H9 (cell line): ENCODE data around the gene RESP18. TPM values are rescaled to one million over a fixed set of nuclear protein-coding genes. Genes with fewer than 3 reads are reported as not detected.

Experiments used
- DNase-seq: peaks from one replicate; pipeline ENCODE4 v3.0.0-alpha.2; 2017
- H2AFZ ChIP-seq: one replicate; pipeline ENCODE4 v1.6.1; 2013; ENCODE audit warnings: mild to moderate bottlenecking, low read length, control low read depth, moderate library complexity
- H2AK5ac ChIP-seq: 2 replicates; pipeline ENCODE4 v1.6.1; 2013; ENCODE audit warnings: low read length, control low read depth, mixed read lengths; ENCODE audit not compliant: insufficient read length
- H2BK120ac ChIP-seq: one replicate; pipeline ENCODE4 v1.6.1; 2013; ENCODE audit warnings: low read depth, mild to moderate bottlenecking, low read length, control low read depth, inconsistent platforms; ENCODE audit not compliant: poor library complexity, severe bottlenecking
- H2BK12ac ChIP-seq: 2 replicates; pipeline ENCODE4 v1.6.1; 2013; ENCODE audit warnings: low read length, control low read depth, mixed read lengths, low read depth; ENCODE audit not compliant: insufficient read length
- H2BK15ac ChIP-seq: 2 replicates; pipeline ENCODE4 v1.6.1; 2013; ENCODE audit warnings: low read depth, low read length, control low read depth
- H2BK20ac ChIP-seq: one replicate; pipeline ENCODE4 v1.6.1; 2013; ENCODE audit warnings: low read depth, mild to moderate bottlenecking, low read length, control low read depth, inconsistent platforms; ENCODE audit not compliant: poor library complexity, severe bottlenecking
- H2BK5ac ChIP-seq: 2 replicates; pipeline ENCODE4 v1.6.1; 2013; ENCODE audit warnings: low read length, control low read depth, mixed read lengths; ENCODE audit not compliant: insufficient read length
- H3K14ac ChIP-seq: 2 replicates; pipeline ENCODE4 v1.6.1; 2013; ENCODE audit warnings: low read length, control low read depth; ENCODE audit not compliant: insufficient read depth
- H3K18ac ChIP-seq: 2 replicates; pipeline ENCODE4 v1.6.1; 2013; ENCODE audit warnings: low read depth, mild to moderate bottlenecking, mixed read lengths, low read length, control low read depth; ENCODE audit not compliant: insufficient read length
- H3K23ac ChIP-seq: 2 replicates; pipeline ENCODE4 v1.6.1; 2013; ENCODE audit warnings: low read length, control low read depth, mixed read lengths, low read depth; ENCODE audit not compliant: insufficient read length
- H3K23me2 ChIP-seq: 2 replicates; pipeline ENCODE4 v1.6.1; 2013; ENCODE audit warnings: low read depth, mild to moderate bottlenecking, mixed read lengths, low read length, control low read depth; ENCODE audit not compliant: insufficient read length, poor library complexity, severe bottlenecking
- H3K27ac ChIP-seq: 2 replicates; pipeline ENCODE4 v1.5.1; 2013; ENCODE audit warnings: low read length, control low read depth, mixed read lengths, low read depth; ENCODE audit not compliant: insufficient read length
- H3K27me3 ChIP-seq: 2 replicates; pipeline ENCODE4 v1.6.1; 2013; ENCODE audit warnings: low read length, control low read depth, inconsistent platforms; ENCODE audit not compliant: insufficient read depth
- H3K4ac ChIP-seq: 2 replicates; pipeline ENCODE4 v1.6.1; 2013; ENCODE audit warnings: low read depth, mild to moderate bottlenecking, control low read depth, inconsistent platforms, low read length, moderate library complexity
- H3K4me1 ChIP-seq: 2 replicates; pipeline ENCODE4 v1.6.1; 2013; ENCODE audit warnings: low read length, control low read depth, inconsistent platforms; ENCODE audit not compliant: insufficient read depth
- H3K4me2 ChIP-seq: 2 replicates; pipeline ENCODE4 v1.6.1; 2013; ENCODE audit warnings: low read length, control low read depth, mixed read lengths; ENCODE audit not compliant: insufficient read length, insufficient read depth
- H3K56ac ChIP-seq: 2 replicates; pipeline ENCODE4 v1.6.1; 2013; ENCODE audit warnings: low read depth, mild to moderate bottlenecking, mixed read lengths, low read length, control low read depth; ENCODE audit not compliant: insufficient read length
- H3K79me1 ChIP-seq: 2 replicates; pipeline ENCODE4 v1.6.1; 2013; ENCODE audit warnings: low read depth, mild to moderate bottlenecking, moderate library complexity, low read length, control low read depth, inconsistent platforms; ENCODE audit not compliant: insufficient read depth, poor library complexity, severe bottlenecking
- H3K79me2 ChIP-seq: 2 replicates; pipeline ENCODE4 v1.6.1; 2013; ENCODE audit warnings: low read length, control low read depth, inconsistent platforms; ENCODE audit not compliant: insufficient read depth
- H3K9ac ChIP-seq: 2 replicates; pipeline ENCODE4 v1.6.1; 2013; ENCODE audit warnings: low read length, control low read depth, mixed read lengths; ENCODE audit not compliant: insufficient read length; ENCODE audit errors: extremely low read depth
- H3K9me3 ChIP-seq: one replicate; pipeline ENCODE4 v1.6.1; 2013; ENCODE audit warnings: low read depth, low read length, inconsistent platforms; ENCODE audit not compliant: control insufficient read depth
- H3T11ph ChIP-seq: one replicate; pipeline ENCODE4 v1.6.1; 2013; ENCODE audit warnings: mild to moderate bottlenecking, low read length, control low read depth, inconsistent platforms
- H4K20me1 ChIP-seq: one replicate; pipeline ENCODE4 v1.6.1; 2013; ENCODE audit not compliant: control insufficient read depth, insufficient read length, insufficient read depth
- H4K5ac ChIP-seq: 2 replicates; pipeline ENCODE4 v1.6.1; 2013; ENCODE audit warnings: low read depth, mild to moderate bottlenecking, mixed read lengths, low read length, control low read depth; ENCODE audit not compliant: insufficient read length
- H4K8ac ChIP-seq: replicated peaks from 2 replicates; pipeline ENCODE4 v1.6.1; 2013; ENCODE audit warnings: low read length, control low read depth, mixed read lengths, low read depth; ENCODE audit not compliant: insufficient read length
- H4K91ac ChIP-seq: 2 replicates; pipeline ENCODE4 v1.6.1; 2013; ENCODE audit warnings: low read depth, mild to moderate bottlenecking, moderate library complexity, mixed read lengths, low read length, control low read depth; ENCODE audit not compliant: insufficient read length
- H3K27ac Mint-ChIP-seq, 3 experiments: 2 replicates in 2 of 3; 3 replicates in 1 of 3; pipeline ENCODE4 v1.8.0; 2020 to 2021; ENCODE audit warnings: mixed read lengths in 3 of 3, mild to moderate bottlenecking in 1 of 3, moderate library complexity in 1 of 3
- H3K27me3 Mint-ChIP-seq: 2 replicates; pipeline ENCODE4 v1.8.0; 2021; ENCODE audit warnings: low read depth, mild to moderate bottlenecking, moderate library complexity, mixed read lengths
- H3K36me3 Mint-ChIP-seq, 3 experiments: 2 replicates in 2 of 3; 3 replicates in 1 of 3; pipeline ENCODE4 v1.8.0; 2020 to 2021; ENCODE audit warnings: low read depth in 3 of 3, mixed read lengths in 3 of 3; ENCODE audit not compliant: insufficient read depth in 1 of 3
- H3K4me1 Mint-ChIP-seq, 2 experiments: 2 replicates each; pipeline ENCODE4 v1.8.0; 2020; ENCODE audit warnings: mixed read lengths in 2 of 2
- H3K4me3 Mint-ChIP-seq, 2 experiments: 2 replicates in 1 of 2; 3 replicates in 1 of 2; pipeline ENCODE4 v1.8.0; 2020 to 2021; ENCODE audit warnings: mild to moderate bottlenecking in 2 of 2, mixed read lengths in 2 of 2, moderate library complexity in 1 of 2
- H3K9me3 Mint-ChIP-seq, 2 experiments: 2 replicates in 1 of 2; 3 replicates in 1 of 2; pipeline ENCODE4 v1.8.0; 2020; ENCODE audit warnings: mild to moderate bottlenecking in 2 of 2, mixed read lengths in 2 of 2, moderate library complexity in 1 of 2
- WGBS: extraction: QIAGEN DNeasy Blood & Tissue Kit; methylation state at CpG from one replicate; pipeline ENCODE4 v1.1.7; 2013; ENCODE audit warnings: missing lambda C conversion rate, low lambda C conversion rate, mixed read lengths; ENCODE audit not compliant: insufficient read length; ENCODE audit errors: extremely low coverage; 5-methylcytosine and 5-hydroxymethylcytosine counted together
- total RNA-seq: library from RNA; stranded (reverse); gene quantifications from 2 replicates; pipeline ENCODE4 v1.2.1, GENCODE V29; 2021
- TF ChIP-seq, protein P1 (sequence below): fragments of 200-600 bp; sonication (generic); conservative IDR thresholded peaks from 3 replicates; pipeline ENCODE4 v1.8.0; 2021; ENCODE audit warnings: antibody characterized with exemption, mild to moderate bottlenecking

RESP18 gene
- total RNA-seq, 1 experiment from 2014 or later, result not detected

DNA sequence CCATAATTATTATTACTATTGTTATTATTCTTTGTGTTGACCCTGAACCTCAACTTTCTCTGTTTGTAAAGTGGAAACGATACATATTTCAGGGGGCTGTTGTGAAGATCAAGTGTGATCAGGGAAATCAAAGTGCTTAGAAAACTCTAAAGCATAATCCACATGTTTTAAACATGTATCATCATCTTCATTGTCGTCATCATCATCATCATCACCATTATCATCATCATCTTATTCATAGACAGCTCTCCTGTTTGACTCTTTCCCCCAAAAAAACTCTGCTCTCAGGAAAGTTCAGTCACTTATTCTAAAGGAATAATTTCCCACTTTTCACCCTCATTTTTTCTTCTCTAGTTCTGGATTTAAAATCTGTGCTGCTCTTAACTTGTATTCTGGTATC lies 28.3 kb downstream of the RESP18 start:
- no peak overlapping the region for H3K23ac ChIP-seq
- H4K20me1 ChIP-seq, result no peaks in the 10 kb centered on the region
- no peak overlapping the region for H3K27ac ChIP-seq
- TF ChIP-seq, protein P1, sequence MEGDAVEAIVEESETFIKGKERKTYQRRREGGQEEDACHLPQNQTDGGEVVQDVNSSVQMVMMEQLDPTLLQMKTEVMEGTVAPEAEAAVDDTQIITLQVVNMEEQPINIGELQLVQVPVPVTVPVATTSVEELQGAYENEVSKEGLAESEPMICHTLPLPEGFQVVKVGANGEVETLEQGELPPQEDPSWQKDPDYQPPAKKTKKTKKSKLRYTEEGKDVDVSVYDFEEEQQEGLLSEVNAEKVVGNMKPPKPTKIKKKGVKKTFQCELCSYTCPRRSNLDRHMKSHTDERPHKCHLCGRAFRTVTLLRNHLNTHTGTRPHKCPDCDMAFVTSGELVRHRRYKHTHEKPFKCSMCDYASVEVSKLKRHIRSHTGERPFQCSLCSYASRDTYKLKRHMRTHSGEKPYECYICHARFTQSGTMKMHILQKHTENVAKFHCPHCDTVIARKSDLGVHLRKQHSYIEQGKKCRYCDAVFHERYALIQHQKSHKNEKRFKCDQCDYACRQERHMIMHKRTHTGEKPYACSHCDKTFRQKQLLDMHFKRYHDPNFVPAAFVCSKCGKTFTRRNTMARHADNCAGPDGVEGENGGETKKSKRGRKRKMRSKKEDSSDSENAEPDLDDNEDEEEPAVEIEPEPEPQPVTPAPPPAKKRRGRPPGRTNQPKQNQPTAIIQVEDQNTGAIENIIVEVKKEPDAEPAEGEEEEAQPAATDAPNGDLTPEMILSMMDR, result no peak
- no peak overlapping the region for H2BK5ac ChIP-seq
- no peaks in the 10 kb centered on the region for H3K79me2 ChIP-seq
- H3K14ac ChIP-seq, result no peak overlapping the region
- no peak overlapping the region for H2BK15ac ChIP-seq
- Mint-ChIP-seq H3K27ac (no peak overlapping the region), H3K9me3 (no peaks in the 10 kb centered on the region), H3K36me3 (no peaks in the 10 kb centered on the region), H3K27me3 (peaks cover 67% of the 10 kb centered on the region), H3K4me1 (peaks cover 16 to 21% of the 10 kb centered on the region in 2 experiments), H3K4me3 (no peak overlapping the region)
- H3T11ph ChIP-seq, result no peak overlapping the region
- H4K91ac ChIP-seq, result no peak overlapping the region
- H2AK5ac ChIP-seq, result no peak overlapping the region
- no peaks in the 10 kb centered on the region for H3K27me3 ChIP-seq
- no CpG with 5 or more reads among the region's 2 CpGs for WGBS
- H3K56ac ChIP-seq, result no peak overlapping the region
- no peak overlapping the region for H2BK120ac ChIP-seq
- no peaks in the 10 kb centered on the region for H3K4me1 ChIP-seq
- H2BK12ac ChIP-seq, result no peak overlapping the region
- no peak overlapping the region for H2AFZ ChIP-seq
- H3K79me1 ChIP-seq, result no peaks in the 10 kb centered on the region
- no peak overlapping the region for H2BK20ac ChIP-seq
- H4K5ac ChIP-seq, result no peak overlapping the region
- H3K9me3 ChIP-seq, result no peaks in the 10 kb centered on the region
- H3K18ac ChIP-seq, result no peak overlapping the region
- H3K23me2 ChIP-seq, result peaks cover 11% of the 10 kb centered on the region
- DNase-seq, result no peak
- H3K9ac ChIP-seq, result no peak overlapping the region
- no peak overlapping the region for H4K8ac ChIP-seq
- no peak overlapping the region for H3K4ac ChIP-seq
- no peak overlapping the region for H3K4me2 ChIP-seq
